ENCODE data around the gene MFSD2B.
"Not testable (repeated sequence)": the region's sequence is repeated elsewhere in the genome, so short reads cannot be mapped to it uniquely, and the experiment has no call there.

The MFSD2B gene

GRCh38 chr2:24009680-24010476 lies at the start of gene MFSD2B:
Gene MFSD2B (plus strand): TSS chr2:24010085. CDS start chr2:24010097, 12 bp downstream.
- no peak for DNase-seq

GRCh38 chr2:23967846-23968245 lies 42.0 kb upstream of the MFSD2B start:
- no peak for DNase-seq

- DNase-seq, result no peak
These were observed 33.0 kb upstream of the MFSD2B start for GRCh38 chr2:23976883-23977282.

GRCh38 chr2:23988371-23988770 lies 21.5 kb upstream of the MFSD2B start:
- no peak for DNase-seq

- DNase-seq, result no peak
These were observed 17.0 kb upstream of the MFSD2B start for GRCh38 chr2:23992931-23993330.

- DNase-seq, result no peak
These were observed 16.1 kb upstream of the MFSD2B start for GRCh38 chr2:23993736-23994269.

GRCh38 chr2:23994567-23994966 lies 15.3 kb upstream of the MFSD2B start:
- DNase-seq, result no peak

GRCh38 chr2:24007693-24008092 lies 2.2 kb upstream of the MFSD2B start:
- no peak for DNase-seq

GRCh38 chr2:24008672-24009366 lies 1.1 kb upstream of the MFSD2B start:
- no peak for DNase-seq

GRCh38 chr2:24009367-24009679 lies 562 bp upstream of the MFSD2B start:
- DNase-seq, result no peak

- DNase-seq, result no peak
These were observed 778 bp downstream of the MFSD2B start for GRCh38 chr2:24010477-24011249.

- DNase-seq, result no peak
These were observed 1.6 kb downstream of the MFSD2B start for GRCh38 chr2:24011250-24012104.

- DNase-seq, result no peak
These were observed 2.8 kb downstream of the MFSD2B start for GRCh38 chr2:24012521-24013188.

GRCh38 chr2:24014902-24015301 lies 5.0 kb downstream of the MFSD2B start:
- not testable (repeated sequence) for DNase-seq

- no peak for DNase-seq
These were observed 5.9 kb downstream of the MFSD2B start for GRCh38 chr2:24015562-24016375.

- no peak for DNase-seq
These were observed 6.5 kb downstream of the MFSD2B start for GRCh38 chr2:24016376-24016761.

GRCh38 chr2:24016853-24017703 lies 7.2 kb downstream of the MFSD2B start:
- DNase-seq, result no peak

GRCh38 chr2:24017711-24018110 lies 7.8 kb downstream of the MFSD2B start:
- no peak for DNase-seq

- DNase-seq, result no peak
These were observed 8.4 kb downstream of the MFSD2B start for GRCh38 chr2:24018241-24018640.

GRCh38 chr2:24019729-24020128 lies 9.8 kb downstream of the MFSD2B start:
- no peak for DNase-seq

Data from NCI-H1092 (cell line).